DMS153 (cell line): ENCODE measurements around the gene ADIPOR2.

Source experiments
- DNase-seq: peaks from one replicate; lab custom pipeline; 2025; lab: John Stamatoyannopoulos, UW

ADIPOR2 gene

GRCh38 chr12:1800401-1801302, 109.8 kb downstream of the ADIPOR2 start:
- DNase-seq = no peak

DNA sequence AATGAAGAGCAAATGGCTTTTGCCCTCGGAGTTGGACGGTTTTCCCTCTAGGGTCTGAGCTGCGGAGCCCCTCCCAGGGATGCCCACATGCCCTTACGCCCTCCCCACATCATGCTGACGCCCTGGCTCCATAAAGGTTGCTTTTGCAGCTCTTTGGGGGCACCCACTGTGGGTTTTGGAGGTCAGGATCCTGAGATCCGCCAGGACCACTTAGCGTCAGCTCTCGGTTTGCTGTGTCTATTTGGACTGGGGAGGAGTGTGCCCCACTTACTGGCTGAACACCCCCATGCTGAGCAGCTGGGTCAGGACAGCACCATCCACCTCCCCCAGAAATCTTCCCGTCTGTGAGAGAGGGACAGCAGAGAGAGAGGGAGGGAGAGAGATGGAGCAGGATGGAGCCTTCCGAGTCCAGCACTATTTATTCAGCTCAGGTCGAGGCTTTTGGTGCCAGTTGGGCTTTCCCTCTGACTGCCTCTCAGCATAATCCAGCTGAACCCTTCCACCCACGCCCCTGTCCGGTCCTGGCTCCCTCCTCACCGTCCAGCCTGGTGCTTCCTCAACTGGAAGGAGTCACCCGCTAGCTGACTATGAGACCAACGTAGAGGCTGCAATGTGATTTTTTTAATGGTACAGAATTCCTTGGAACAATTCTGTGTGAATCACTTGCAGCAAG, 110.6 kb downstream of the ADIPOR2 start:
- DNase-seq = no peak

DNA sequence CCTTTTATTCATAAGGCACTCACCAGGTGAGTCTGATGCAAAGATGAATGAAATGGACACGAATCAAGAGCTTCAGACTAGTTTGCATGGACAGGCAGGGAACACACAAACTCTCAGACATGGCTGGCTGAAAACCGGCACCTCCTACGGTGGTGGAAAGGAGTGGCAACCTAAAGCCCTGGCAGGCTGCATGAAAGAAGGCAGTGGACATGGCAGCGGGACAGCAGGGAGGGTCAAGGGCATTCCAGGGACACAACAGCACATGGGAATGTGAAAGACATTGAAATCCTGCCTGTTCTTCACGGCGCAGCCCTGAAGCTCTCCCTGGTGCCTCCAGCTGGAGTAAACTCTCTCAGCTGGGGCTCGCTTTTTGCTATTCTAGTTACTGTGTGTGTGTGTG, 112.9 kb downstream of the ADIPOR2 start:
- no peak for DNase-seq

DNA sequence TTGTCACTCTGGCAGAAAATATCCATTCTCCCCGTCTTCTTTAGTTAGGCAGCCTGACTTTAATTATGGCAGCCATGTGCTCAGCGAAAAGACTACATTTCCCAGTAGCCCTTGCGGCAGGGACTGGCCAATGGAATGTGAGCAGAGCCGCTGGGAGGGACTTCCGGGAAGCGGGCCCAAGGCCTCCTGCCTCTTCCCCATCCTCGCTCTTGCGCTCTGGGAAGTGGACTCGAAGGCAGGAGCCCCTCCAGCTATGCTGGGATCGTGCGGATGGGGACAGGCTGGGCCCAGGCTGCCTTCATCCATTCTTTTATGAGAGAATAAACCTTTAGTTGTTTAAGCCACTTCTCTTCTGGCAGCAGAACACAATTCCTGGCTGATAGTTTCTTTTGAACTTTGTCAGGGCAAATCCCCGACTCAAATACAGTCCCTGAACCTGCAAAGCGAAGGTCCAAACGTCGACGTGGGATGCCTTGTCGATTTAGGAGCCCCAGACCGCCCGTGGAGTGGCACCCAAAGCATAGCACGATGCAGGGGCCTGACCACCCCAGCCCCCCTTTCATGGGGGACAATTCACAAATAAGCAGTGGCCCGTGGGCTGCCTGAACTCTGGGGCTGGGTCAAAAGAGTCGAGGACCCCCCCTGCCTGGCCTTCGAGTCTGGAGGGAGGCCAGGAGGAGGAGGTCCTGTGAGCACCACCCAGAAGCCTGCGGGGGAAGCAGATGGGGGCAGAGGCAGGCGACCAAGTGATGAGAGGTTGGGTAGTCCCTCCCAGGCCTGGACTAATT, 113.9 kb downstream of the ADIPOR2 start:
- peak; percentile 73 for DNase-seq

DNA sequence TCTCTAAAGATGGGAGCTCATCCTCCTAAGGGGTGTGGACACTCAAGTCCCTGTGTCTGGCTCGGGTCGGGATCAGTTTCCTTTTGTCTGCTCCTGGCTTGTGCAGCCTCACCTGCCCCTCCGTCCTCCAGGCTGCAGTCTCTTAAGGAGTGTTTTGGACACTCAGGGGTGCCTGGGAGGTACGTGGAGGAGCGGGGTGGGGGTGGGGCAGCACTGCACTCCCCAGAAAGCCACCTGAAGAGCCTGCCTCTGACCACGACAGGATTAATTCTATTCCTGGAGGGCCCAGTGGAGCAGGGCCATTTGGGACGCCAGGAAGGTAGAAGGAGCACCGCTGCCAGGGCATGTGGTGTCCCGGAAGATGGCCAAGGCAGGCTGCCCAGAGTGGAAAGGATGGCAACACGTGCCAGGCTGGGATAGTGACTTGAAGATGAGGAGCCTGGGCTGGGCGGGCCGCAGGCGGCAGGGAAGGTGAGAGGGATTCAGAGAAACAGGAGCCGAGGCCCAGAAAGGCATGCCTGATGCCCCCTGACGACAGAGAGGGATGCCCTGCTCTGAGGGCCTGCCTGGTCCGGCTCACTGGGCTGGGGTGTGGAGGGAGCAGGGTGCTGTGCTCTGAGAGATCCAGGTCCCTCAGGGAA, 114.7 kb downstream of the ADIPOR2 start:
- DNase-seq = no peak

DNA sequence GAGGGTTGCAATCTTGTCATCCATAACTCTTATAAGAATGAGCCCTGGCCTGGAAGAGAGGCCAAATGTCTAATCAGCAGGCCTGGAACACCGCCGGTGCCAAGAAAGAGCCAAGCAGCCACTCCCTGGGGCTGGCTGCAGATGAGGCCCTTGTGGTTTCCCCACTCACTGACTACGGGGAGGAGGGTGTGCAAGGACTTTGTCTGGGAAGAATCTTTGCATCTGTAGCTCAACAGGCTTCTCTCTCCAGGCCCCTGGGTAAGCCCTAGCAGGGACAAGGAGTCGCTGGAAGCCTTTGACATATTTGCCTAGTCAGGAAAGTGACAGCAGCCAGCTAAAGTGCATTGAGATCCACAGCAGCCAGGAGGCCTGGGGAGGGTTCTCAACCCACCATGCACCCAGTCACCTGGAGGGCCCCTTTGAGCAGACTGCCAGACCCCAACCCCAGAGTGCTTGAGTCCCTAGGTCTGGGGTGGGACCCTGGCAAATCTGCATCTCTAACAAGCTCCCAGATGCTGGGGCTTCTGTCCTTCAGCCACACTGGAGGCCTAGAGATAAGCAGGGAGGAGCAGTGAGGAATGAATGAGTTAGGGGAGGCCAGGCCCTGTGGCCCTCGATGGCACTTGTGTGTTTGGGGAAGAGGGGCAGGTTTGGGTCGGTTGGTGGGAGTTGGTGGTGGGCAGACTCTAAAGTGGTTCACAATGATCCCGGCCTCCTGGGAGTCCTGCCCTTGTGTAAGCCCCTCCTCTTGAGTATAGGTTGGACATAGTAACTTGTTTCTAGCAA, 115.6 kb downstream of the ADIPOR2 start:
- DNase-seq = no peak

- DNase-seq = no peak
Measured at GRCh38 chr12:1807087-1807860, 116.4 kb downstream of the ADIPOR2 start.

- DNase-seq = no peak
Measured at GRCh38 chr12:1808036-1808797, 117.3 kb downstream of the ADIPOR2 start.

DNA sequence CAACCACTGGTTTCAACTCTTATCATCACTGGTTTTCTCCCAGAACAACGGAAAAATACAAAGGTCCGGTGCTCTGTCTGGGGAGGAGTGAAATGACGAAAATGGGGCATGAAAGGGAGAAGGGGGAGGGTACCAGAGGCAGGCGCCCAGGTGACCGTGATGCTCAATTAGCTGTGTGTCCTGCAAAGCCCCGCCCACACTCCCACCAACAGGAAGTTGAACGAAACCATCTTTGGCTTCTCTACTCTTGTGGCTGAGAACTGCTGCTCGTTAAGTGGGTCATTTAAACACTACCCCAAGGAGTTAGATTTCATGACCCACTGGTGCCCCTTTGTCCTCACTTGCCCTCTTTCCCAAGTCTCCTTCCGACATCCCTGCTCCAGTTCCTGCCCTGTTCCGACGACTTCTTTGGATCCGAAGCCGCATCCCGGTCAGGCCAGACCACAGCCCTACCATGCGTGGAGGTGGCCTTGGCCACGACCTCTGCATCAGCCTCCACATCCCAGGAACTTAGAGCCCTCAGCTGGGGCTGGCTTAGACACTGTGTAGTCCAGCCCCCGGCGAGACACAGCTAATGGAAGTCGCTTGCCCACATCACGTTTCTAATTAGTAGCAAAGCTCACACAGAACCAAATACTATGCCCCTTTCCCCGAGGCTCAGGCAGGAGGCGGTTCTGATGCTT, 118.1 kb downstream of the ADIPOR2 start:
- no peak for DNase-seq

GRCh38 chr12:1809591-1810190, 118.8 kb downstream of the ADIPOR2 start:
- DNase-seq = no peak

GRCh38 chr12:1810201-1810930, 119.5 kb downstream of the ADIPOR2 start:
- no peak for DNase-seq

- DNase-seq = no peak
Measured at GRCh38 chr12:1810931-1811280, 120.0 kb downstream of the ADIPOR2 start.

DNA sequence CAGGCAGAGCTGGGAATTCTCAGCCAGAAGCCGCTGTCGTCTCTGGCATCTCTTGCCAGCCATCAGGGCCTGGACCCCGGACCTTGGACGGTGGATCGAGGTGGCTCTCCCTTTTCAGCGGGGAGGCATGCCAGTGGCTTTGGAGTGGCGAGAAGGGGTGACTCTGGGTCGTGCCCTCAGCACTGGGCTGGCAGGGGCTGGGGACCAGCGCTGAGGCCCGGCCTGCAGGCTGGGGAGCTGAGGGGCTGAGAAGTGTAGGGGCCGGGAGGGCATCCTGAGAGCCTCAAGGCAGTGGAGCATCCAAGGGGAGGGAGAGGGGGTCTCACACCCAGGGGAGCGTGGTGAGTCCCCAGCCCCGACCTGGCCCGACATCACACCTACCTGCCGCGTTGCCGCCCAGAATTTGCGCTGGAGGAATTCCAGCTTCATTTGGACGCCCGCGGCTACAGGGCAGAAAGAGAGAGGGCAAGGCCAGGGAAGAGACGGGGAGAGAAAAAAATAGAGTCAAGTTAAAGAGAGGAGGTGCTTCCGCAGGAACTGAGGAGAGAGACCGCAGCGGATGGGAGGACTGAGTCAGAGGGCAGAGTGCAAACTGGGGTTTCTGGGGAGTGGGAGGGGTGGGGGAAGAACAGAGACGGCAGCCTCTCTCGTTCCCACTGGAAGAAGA, 120.5 kb downstream of the ADIPOR2 start:
- DNase-seq = no peak

DNA sequence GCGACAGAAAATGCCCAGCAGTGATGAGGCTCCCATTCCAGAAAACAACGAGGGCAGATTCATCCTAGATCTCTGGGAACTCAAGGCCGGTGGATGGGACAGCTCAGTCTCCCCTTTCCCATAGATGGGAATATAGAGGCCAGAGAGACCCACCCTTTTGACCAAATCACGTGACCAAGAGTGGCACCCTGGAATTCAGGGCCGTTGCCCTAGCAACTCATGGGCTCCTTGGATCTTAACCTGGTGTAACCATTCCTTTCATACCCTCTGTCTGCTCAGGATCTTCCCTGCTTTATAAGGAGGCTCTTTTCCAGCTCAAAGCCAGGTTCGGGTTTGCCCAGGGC, 121.0 kb downstream of the ADIPOR2 start:
- no peak for DNase-seq

DNA sequence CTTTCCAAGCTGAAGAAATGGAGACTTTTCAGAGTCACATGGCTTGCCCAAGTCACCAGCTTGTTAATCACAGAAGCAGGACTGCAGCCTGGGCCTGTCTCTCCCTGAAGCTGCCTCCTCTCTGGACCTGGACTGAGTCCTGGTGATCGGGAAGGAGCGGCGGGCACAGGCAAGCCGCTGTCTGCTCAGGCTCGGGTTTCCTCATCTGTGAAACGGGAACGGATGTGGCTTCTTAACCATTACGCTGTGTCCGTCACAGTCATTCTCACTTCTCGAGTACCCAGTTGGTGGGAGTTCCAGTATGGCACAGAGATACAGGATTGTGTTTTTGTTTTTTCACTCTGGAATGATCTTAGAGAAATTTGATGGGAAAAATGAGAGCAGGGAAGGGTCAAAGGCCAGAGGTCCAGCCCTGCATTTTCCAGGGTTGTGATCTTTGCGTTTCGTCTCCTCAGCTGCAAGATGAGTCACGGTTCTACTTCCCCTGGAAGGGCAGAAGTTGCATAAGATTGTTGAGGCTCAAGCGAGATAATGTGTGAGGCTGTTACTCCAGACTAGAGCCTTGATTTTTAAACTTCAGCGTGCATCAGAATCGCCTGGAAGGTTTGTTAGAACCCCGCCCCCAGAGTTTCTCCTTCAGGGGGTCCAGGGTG, 121.9 kb downstream of the ADIPOR2 start:
- no peak for DNase-seq

DNA sequence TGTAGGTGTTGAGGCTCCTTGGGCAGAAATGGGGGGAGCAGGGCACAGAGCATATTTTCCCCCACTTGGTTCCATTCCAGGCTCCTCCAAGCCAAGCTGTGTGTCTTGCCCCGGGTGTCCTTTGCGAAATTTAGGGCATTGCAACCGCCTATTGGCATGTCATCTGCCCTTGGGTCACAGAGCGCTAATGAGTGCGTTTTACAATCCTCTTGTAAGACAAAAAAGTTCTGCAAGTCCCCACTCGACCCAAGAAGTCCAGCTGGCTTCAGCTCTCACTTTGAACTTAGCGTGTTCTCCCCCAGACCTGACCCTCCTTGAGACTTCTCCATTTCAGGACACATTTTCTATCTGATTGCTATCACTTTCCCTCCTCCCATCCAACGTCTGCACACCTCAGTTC, 123.4 kb downstream of the ADIPOR2 start:
- DNase-seq = no peak

GRCh38 chr12:1815108-1815507, 124.2 kb downstream of the ADIPOR2 start:
- no peak for DNase-seq
